ENCODE results near the gene BBS10.
"Not testable (repeated sequence)": the region's sequence is repeated elsewhere in the genome, so short reads cannot be mapped to it uniquely, and the experiment has no call there.

The BBS10 gene

GRCh38 chr12:76368230-76368629 is 20.0 kb upstream of the BBS10 start:
- Histone ChIP-seq H3K27me3 (ENCODE audit: control insufficient read depth in 5 of 5, insufficient read depth in 4 of 5, low read length in 5 of 5) (no peaks in the 10 kb centered on the region), H3K4me1 (ENCODE audit: control insufficient read depth in 5 of 5, insufficient read depth in 5 of 5, low read length in 5 of 5) (no peaks in the 10 kb centered on the region), H3K27ac (ENCODE audit: low read depth, low read length) (no peak overlapping the region), H3K9ac (ENCODE audit: low read length in 5 of 5) (no peak overlapping the region), H3K36me3 (ENCODE audit: control insufficient read depth in 5 of 5, insufficient read depth in 5 of 5, low read length in 5 of 5) (peaks cover 25 to 61% (median 58%) of the 10 kb centered on the region in 5 donors), H3K9me3 (ENCODE audit: control insufficient read depth in 5 of 5, low read length in 5 of 5) (peaks cover 0 to 5% (median 0%) of the 10 kb centered on the region in 5 donors), H3K4me3 (ENCODE audit: low read depth in 1 of 5, low read length in 5 of 5) (no peak overlapping the region)

- H3K9ac ChIP-seq (ENCODE audit: low read length in 5 of 5) = no peak overlapping the region
- peaks cover 0 to 5% (median 0%) of the 10 kb centered on the region in 5 donors for H3K9me3 ChIP-seq (ENCODE audit: control insufficient read depth in 5 of 5, low read length in 5 of 5)
- H3K27me3 ChIP-seq (ENCODE audit: control insufficient read depth in 5 of 5, insufficient read depth in 4 of 5, low read length in 5 of 5) = no peaks in the 10 kb centered on the region
- H3K4me3 ChIP-seq (ENCODE audit: low read depth in 1 of 5, low read length in 5 of 5) = no peak overlapping the region
- peaks cover 22 to 50% (median 47%) of the 10 kb centered on the region in 5 donors for H3K36me3 ChIP-seq (ENCODE audit: control insufficient read depth in 5 of 5, insufficient read depth in 5 of 5, low read length in 5 of 5)
- no peak overlapping the region for H3K27ac ChIP-seq (ENCODE audit: low read depth, low read length)
- no peaks in the 10 kb centered on the region for H3K4me1 ChIP-seq (ENCODE audit: control insufficient read depth in 5 of 5, insufficient read depth in 5 of 5, low read length in 5 of 5)
Observed at GRCh38 chr12:76366163-76366562, 17.9 kb upstream of the BBS10 start.

GRCh38 chr12:76364131-76364530 is 15.9 kb upstream of the BBS10 start:
- H3K4me1 ChIP-seq (ENCODE audit: control insufficient read depth in 5 of 5, insufficient read depth in 5 of 5, low read length in 5 of 5); H3K4me3 ChIP-seq (ENCODE audit: low read depth in 1 of 5, low read length in 5 of 5); H3K9me3 ChIP-seq (ENCODE audit: control insufficient read depth in 5 of 5, low read length in 5 of 5); H3K27ac ChIP-seq (ENCODE audit: low read depth, low read length); H3K27me3 ChIP-seq (ENCODE audit: control insufficient read depth in 5 of 5, insufficient read depth in 4 of 5, low read length in 5 of 5); H3K9ac ChIP-seq (ENCODE audit: low read length in 5 of 5): not testable (repeated sequence)
- H3K36me3 ChIP-seq (ENCODE audit: control insufficient read depth in 5 of 5, insufficient read depth in 5 of 5, low read length in 5 of 5) = peaks cover 18 to 41% (median 28%) of the 10 kb centered on the region in 5 donors

- Histone ChIP-seq H3K27ac (ENCODE audit: low read depth, low read length) (no peak overlapping the region), H3K4me3 (ENCODE audit: low read depth in 1 of 5, low read length in 5 of 5) (no peak overlapping the region), H3K9me3 (ENCODE audit: control insufficient read depth in 5 of 5, low read length in 5 of 5) (no peaks in the 10 kb centered on the region), H3K4me1 (ENCODE audit: control insufficient read depth in 5 of 5, insufficient read depth in 5 of 5, low read length in 5 of 5) (no peaks in the 10 kb centered on the region), H3K9ac (ENCODE audit: low read length in 5 of 5) (no peak overlapping the region), H3K27me3 (ENCODE audit: control insufficient read depth in 5 of 5, insufficient read depth in 4 of 5, low read length in 5 of 5) (no peaks in the 10 kb centered on the region), H3K36me3 (ENCODE audit: control insufficient read depth in 5 of 5, insufficient read depth in 5 of 5, low read length in 5 of 5) (peaks cover 14 to 32% (median 21%) of the 10 kb centered on the region in 5 donors)
Observed at GRCh38 chr12:76360316-76360715, 12.1 kb upstream of the BBS10 start.

GRCh38 chr12:76356071-76356470 is 7.9 kb upstream of the BBS10 start:
- Histone ChIP-seq H3K27me3 (ENCODE audit: control insufficient read depth in 5 of 5, insufficient read depth in 4 of 5, low read length in 5 of 5) (no peaks in the 10 kb centered on the region), H3K27ac (ENCODE audit: low read depth, low read length) (no peak overlapping the region), H3K9ac (ENCODE audit: low read length in 5 of 5) (no peak overlapping the region), H3K4me3 (ENCODE audit: low read depth in 1 of 5, low read length in 5 of 5) (no peak overlapping the region), H3K4me1 (ENCODE audit: control insufficient read depth in 5 of 5, insufficient read depth in 5 of 5, low read length in 5 of 5) (no peaks in the 10 kb centered on the region), H3K36me3 (ENCODE audit: control insufficient read depth in 5 of 5, insufficient read depth in 5 of 5, low read length in 5 of 5) (peaks cover 11 to 27% (median 20%) of the 10 kb centered on the region in 5 donors), H3K9me3 (ENCODE audit: control insufficient read depth in 5 of 5, low read length in 5 of 5) (no peaks in the 10 kb centered on the region)

GRCh38 chr12:76346798-76347420 is 1.3 kb downstream of the BBS10 start:
- Histone ChIP-seq H3K4me1 (ENCODE audit: control insufficient read depth in 5 of 5, insufficient read depth in 5 of 5, low read length in 5 of 5) (peaks cover 2 to 31% (median 23%) of the 10 kb centered on the region in 5 donors), H3K4me3 (ENCODE audit: low read depth in 1 of 5, low read length in 5 of 5) (peak overlapping the region in 4 of 5 donors; percentile 89 to 96 (median 93)), H3K27ac (ENCODE audit: low read depth, low read length) (peak overlapping the region; percentile 83), H3K9ac (ENCODE audit: low read length in 5 of 5) (peak overlapping the region in 2 of 5 donors; percentile 84 to 85), H3K36me3 (ENCODE audit: control insufficient read depth in 5 of 5, insufficient read depth in 5 of 5, low read length in 5 of 5) (no peaks in the 10 kb centered on the region), H3K27me3 (ENCODE audit: control insufficient read depth in 5 of 5, insufficient read depth in 4 of 5, low read length in 5 of 5) (no peaks in the 10 kb centered on the region), H3K9me3 (ENCODE audit: control insufficient read depth in 5 of 5, low read length in 5 of 5) (no peaks in the 10 kb centered on the region)

- no peak overlapping the region for H3K4me3 ChIP-seq (ENCODE audit: low read depth in 1 of 5, low read length in 5 of 5)
- peak overlapping the region; percentile 83 for H3K27ac ChIP-seq (ENCODE audit: low read depth, low read length)
- H3K9ac ChIP-seq (ENCODE audit: low read length in 5 of 5) = no peak overlapping the region
- no peaks in the 10 kb centered on the region for H3K9me3 ChIP-seq (ENCODE audit: control insufficient read depth in 5 of 5, low read length in 5 of 5)
- no peaks in the 10 kb centered on the region for H3K27me3 ChIP-seq (ENCODE audit: control insufficient read depth in 5 of 5, insufficient read depth in 4 of 5, low read length in 5 of 5)
- H3K36me3 ChIP-seq (ENCODE audit: control insufficient read depth in 5 of 5, insufficient read depth in 5 of 5, low read length in 5 of 5) = no peaks in the 10 kb centered on the region
- H3K4me1 ChIP-seq (ENCODE audit: control insufficient read depth in 5 of 5, insufficient read depth in 5 of 5, low read length in 5 of 5) = peaks cover 2 to 31% (median 23%) of the 10 kb centered on the region in 5 donors
Observed at GRCh38 chr12:76346236-76346635, 2.0 kb downstream of the BBS10 start.

- Histone ChIP-seq H3K36me3 (ENCODE audit: control insufficient read depth in 5 of 5, insufficient read depth in 5 of 5, low read length in 5 of 5) (no peaks in the 10 kb centered on the region), H3K27me3 (ENCODE audit: control insufficient read depth in 5 of 5, insufficient read depth in 4 of 5, low read length in 5 of 5) (no peaks in the 10 kb centered on the region), H3K27ac (ENCODE audit: low read depth, low read length) (no peak overlapping the region), H3K9me3 (ENCODE audit: control insufficient read depth in 5 of 5, low read length in 5 of 5) (no peaks in the 10 kb centered on the region), H3K4me3 (ENCODE audit: low read depth in 1 of 5, low read length in 5 of 5) (no peak overlapping the region), H3K4me1 (ENCODE audit: control insufficient read depth in 5 of 5, insufficient read depth in 5 of 5, low read length in 5 of 5) (peaks cover 2 to 31% (median 23%) of the 10 kb centered on the region in 5 donors), H3K9ac (ENCODE audit: low read length in 5 of 5) (peak overlapping the region in 2 of 5 donors; percentile 10 to 49)
Observed at GRCh38 chr12:76345569-76345968, 2.6 kb downstream of the BBS10 start.

GRCh38 chr12:76341436-76342030 is 6.7 kb downstream of the BBS10 start:
- H3K4me1 ChIP-seq (ENCODE audit: control insufficient read depth in 5 of 5, insufficient read depth in 5 of 5, low read length in 5 of 5) = peaks cover 0 to 11% (median under 1%) of the 10 kb centered on the region in 5 donors
- H3K9ac ChIP-seq (ENCODE audit: low read length in 5 of 5) = no peak overlapping the region
- H3K4me3 ChIP-seq (ENCODE audit: low read depth in 1 of 5, low read length in 5 of 5) = no peak overlapping the region
- no peaks in the 10 kb centered on the region for H3K36me3 ChIP-seq (ENCODE audit: control insufficient read depth in 5 of 5, insufficient read depth in 5 of 5, low read length in 5 of 5)
- H3K9me3 ChIP-seq (ENCODE audit: control insufficient read depth in 5 of 5, low read length in 5 of 5) = no peaks in the 10 kb centered on the region
- no peaks in the 10 kb centered on the region for H3K27me3 ChIP-seq (ENCODE audit: control insufficient read depth in 5 of 5, insufficient read depth in 4 of 5, low read length in 5 of 5)
- H3K27ac ChIP-seq (ENCODE audit: low read depth, low read length) = no peak overlapping the region

- Histone ChIP-seq H3K9me3 (ENCODE audit: control insufficient read depth in 5 of 5, low read length in 5 of 5) (no peaks in the 10 kb centered on the region), H3K4me1 (ENCODE audit: control insufficient read depth in 5 of 5, insufficient read depth in 5 of 5, low read length in 5 of 5) (peaks cover 0 to 6% (median 0%) of the 10 kb centered on the region in 5 donors), H3K4me3 (ENCODE audit: low read depth in 1 of 5, low read length in 5 of 5) (no peak overlapping the region), H3K27me3 (ENCODE audit: control insufficient read depth in 5 of 5, insufficient read depth in 4 of 5, low read length in 5 of 5) (no peaks in the 10 kb centered on the region), H3K36me3 (ENCODE audit: control insufficient read depth in 5 of 5, insufficient read depth in 5 of 5, low read length in 5 of 5) (no peaks in the 10 kb centered on the region), H3K9ac (ENCODE audit: low read length in 5 of 5) (no peak overlapping the region), H3K27ac (ENCODE audit: low read depth, low read length) (no peak overlapping the region)
Observed at GRCh38 chr12:76340680-76341435, 7.4 kb downstream of the BBS10 start.
